IPS-15b (cell line): Measurements from ENCODE around the gene SPINK4.

Source experiments
- H3K27me3 ChIP-seq: one replicate; pipeline ENCODE4 v1.6.1; 2013; ENCODE audit warnings: low read length; ENCODE audit not compliant: control insufficient read depth, insufficient read depth
- H3K36me3 ChIP-seq: one replicate; pipeline ENCODE4 v1.6.1; 2013; ENCODE audit warnings: low read length; ENCODE audit not compliant: control insufficient read depth, insufficient read depth
- H3K4me1 ChIP-seq: one replicate; pipeline ENCODE4 v1.6.1; 2013; ENCODE audit warnings: mild to moderate bottlenecking, low read length; ENCODE audit not compliant: control insufficient read depth, insufficient read depth
- H3K4me3 ChIP-seq: one replicate; pipeline ENCODE4 v1.5.1; 2013; ENCODE audit warnings: low read depth, low read length
- H3K9ac ChIP-seq: one replicate; pipeline ENCODE4 v1.6.1; 2013; ENCODE audit warnings: low read depth, mild to moderate bottlenecking, low read length
- H3K9me3 ChIP-seq: one replicate; pipeline ENCODE4 v1.6.1; 2013; ENCODE audit warnings: mild to moderate bottlenecking, low read length; ENCODE audit not compliant: control insufficient read depth, insufficient read depth

SPINK4 gene

DNA sequence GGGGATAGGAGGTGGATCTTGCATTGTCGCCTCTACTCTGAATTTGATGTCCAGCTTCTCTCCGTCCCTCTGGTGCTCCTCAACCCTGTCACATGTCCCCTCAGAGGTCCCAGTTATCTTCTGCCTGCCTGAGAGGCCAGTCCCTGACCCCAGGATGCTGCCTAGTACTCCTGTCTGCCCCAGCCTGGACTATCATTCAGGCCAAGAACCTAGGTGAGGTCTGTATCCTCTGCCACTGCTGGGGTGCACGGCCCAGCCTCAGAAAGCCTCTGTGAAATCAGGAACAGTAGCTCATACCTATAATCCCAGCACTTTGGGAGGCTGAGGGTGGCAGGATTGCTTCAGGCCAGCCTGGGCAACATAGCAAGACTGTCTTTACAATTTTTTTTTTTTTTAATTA is 8.6 kb downstream of the SPINK4 start:
- Histone ChIP-seq H3K9ac (no peak overlapping the region), H3K9me3 (no peaks in the 10 kb centered on the region), H3K36me3 (peaks cover 9% of the 10 kb centered on the region), H3K27me3 (no peaks in the 10 kb centered on the region), H3K4me1 (no peaks in the 10 kb centered on the region), H3K4me3 (no peak overlapping the region)

DNA sequence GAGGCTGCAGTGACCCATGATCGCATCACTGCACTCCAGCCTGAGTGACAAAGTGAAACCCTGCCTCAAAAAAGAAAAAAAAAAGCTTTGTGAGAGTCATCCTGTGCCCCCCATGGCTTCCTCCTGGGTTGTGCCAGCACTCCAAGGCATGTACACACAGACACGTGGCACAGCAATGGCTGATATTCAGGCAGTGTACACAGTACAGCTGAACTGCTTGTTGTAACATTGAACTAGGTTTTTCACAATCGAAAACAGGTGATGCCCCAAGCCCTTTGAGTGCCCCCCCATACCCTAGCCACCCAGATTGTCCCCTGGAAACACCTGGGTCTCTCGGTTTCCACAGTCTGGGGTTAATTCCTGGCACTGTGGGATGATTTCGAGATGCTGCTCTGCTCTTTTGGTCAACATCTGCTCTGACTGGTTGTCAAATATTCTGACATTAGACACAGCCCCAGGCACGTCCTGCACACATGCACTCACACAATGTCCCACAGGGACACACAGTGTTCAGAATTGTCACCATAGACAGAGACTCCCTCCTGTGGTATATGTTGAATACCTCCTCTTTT is 9.2 kb downstream of the SPINK4 start:
- Histone ChIP-seq H3K9ac (no peak overlapping the region), H3K4me3 (no peak overlapping the region), H3K9me3 (no peaks in the 10 kb centered on the region), H3K36me3 (peaks cover 11% of the 10 kb centered on the region), H3K4me1 (no peaks in the 10 kb centered on the region), H3K27me3 (no peaks in the 10 kb centered on the region)

DNA sequence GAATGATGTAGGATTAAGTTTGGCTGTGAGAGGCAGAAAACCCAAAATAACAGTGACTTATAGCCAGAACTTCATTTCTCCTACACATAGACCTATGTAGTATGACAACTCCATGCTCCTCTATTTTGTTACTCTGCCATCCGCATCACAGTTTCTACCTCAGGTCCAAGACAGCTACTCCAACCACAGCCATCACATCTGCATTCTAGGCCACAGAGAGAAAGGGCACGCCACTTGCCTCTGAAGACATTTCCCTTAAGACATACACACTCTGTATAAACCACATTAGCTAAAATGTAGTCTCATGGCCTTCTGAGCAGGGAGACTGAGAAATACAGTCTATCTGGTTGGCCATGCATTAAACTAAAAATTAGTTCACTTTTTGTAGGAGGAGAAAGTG is 10.0 kb downstream of the SPINK4 start:
- Histone ChIP-seq H3K4me3 (no peak overlapping the region), H3K27me3 (no peaks in the 10 kb centered on the region), H3K36me3 (peaks cover 18% of the 10 kb centered on the region), H3K4me1 (no peaks in the 10 kb centered on the region), H3K9me3 (no peaks in the 10 kb centered on the region), H3K9ac (no peak overlapping the region)

DNA sequence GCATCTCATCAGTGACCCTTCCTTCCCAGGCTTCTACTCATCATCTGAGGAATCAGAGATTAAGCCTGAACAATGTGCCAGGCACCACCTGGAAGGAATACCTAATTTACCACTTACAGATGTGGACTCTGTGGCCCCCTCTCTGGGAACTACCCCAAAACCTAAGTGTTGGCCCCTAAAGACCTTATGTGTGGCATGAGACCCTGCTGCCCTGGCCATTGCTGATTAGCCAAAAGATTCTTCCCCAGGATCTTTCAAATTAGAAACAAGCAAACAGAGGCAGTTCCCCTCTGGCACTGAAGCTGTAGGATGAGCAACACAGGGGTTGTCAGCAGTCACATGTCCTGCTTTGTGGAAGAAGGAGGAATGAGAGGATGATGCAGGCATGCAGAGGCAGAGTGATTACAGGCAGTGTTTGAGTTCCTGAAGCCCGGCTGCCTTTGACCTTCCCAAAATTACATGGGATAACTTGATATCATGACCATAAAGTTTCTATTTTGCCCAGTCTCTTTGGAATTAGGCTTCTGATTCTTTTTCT is 10.6 kb downstream of the SPINK4 start:
- Histone ChIP-seq H3K36me3 (peaks cover 23% of the 10 kb centered on the region), H3K4me1 (no peaks in the 10 kb centered on the region), H3K9me3 (no peaks in the 10 kb centered on the region), H3K9ac (no peak overlapping the region), H3K27me3 (no peaks in the 10 kb centered on the region), H3K4me3 (no peak overlapping the region)

DNA sequence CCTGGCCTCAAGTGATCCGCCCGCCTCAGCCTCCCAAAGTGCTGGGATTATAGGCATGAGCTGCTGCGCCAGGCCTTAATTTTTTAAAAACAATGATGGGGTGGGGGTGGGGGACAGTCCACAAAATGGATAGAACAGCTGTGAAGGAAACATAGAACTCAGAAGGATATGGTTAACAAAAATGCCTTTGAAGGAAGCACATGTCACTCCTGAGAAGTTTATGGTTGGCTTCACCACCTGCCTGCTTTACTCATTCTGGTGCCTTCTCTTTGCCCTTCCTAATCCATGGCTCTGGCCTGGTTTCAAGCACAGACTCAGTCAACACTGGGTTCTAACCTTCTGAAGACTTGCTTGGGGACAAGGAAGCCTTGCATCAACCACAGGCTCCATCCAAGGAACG is 14.2 kb downstream of the SPINK4 start:
- H3K4me3 ChIP-seq: no peak overlapping the region
- no peaks in the 10 kb centered on the region for H3K4me1 ChIP-seq
- no peak overlapping the region for H3K9ac ChIP-seq
- H3K27me3 ChIP-seq: no peaks in the 10 kb centered on the region
- H3K36me3 ChIP-seq: peaks cover 37% of the 10 kb centered on the region
- no peaks in the 10 kb centered on the region for H3K9me3 ChIP-seq

DNA sequence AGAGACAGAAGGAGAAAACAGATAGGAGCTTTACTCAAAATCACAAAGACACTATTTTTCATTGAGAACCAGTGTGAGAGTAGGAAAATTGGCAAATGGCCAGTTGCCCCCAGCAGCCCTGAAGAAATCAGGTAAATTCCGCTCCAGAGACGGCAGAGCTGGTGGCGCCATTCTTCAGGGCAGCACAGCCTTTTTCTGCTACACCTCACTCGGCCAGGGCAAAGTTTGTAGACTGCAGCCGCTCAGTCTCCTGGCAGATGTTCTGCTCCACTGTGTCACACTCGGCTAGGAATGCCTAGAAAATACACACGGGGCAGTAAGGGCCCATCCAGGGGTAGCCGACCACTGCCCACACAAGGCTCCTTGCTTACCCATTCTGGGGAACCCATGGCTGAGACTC is 15.0 kb downstream of the SPINK4 start:
- no peak overlapping the region for H3K4me3 ChIP-seq
- H3K9me3 ChIP-seq: no peaks in the 10 kb centered on the region
- H3K9ac ChIP-seq: no peak overlapping the region
- no peaks in the 10 kb centered on the region for H3K27me3 ChIP-seq
- no peaks in the 10 kb centered on the region for H3K4me1 ChIP-seq
- peaks cover 43% of the 10 kb centered on the region for H3K36me3 ChIP-seq

DNA sequence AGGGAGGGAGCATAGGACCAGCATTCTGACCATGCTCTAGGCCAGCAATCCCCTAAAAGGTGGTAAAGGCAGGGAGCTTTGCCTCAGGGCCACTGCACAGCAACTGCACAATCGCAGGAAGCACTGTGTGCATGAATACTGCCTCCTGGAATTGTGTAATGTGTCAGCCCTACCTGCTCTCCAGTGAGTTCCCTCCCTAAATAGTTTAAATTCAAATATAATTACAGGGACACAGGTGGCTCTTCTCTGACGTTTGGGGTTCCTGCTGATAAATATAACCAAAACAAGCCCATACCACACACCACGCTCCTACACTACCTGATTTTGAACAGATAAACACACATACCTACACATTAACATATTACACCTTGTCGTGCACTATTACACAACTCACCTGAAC is 15.5 kb downstream of the SPINK4 start:
- H3K27me3 ChIP-seq: no peaks in the 10 kb centered on the region
- no peaks in the 10 kb centered on the region for H3K4me1 ChIP-seq
- H3K9me3 ChIP-seq: no peaks in the 10 kb centered on the region
- H3K9ac ChIP-seq: no peak overlapping the region
- H3K36me3 ChIP-seq: peaks cover 45% of the 10 kb centered on the region
- no peak overlapping the region for H3K4me3 ChIP-seq

DNA sequence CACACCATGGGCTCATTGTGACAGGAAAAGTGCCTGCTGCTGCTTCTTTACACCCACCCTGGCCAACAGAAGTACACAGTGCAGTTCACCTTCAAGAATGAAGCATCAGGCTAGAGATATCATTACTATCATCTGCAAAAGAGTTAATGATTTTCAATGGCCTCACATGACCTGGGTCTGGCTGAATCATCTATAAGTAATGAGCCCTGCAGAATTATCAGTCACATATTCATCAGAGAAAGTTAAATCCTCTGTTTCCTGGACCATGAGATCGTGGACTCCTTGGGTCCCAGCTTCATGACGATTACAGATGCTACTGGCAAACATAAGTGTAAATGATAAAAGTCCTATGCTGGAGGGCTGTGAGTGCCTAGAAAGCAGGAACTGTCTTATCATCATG is 16.3 kb downstream of the SPINK4 start:
- H3K36me3 ChIP-seq: peaks cover 50% of the 10 kb centered on the region

DNA sequence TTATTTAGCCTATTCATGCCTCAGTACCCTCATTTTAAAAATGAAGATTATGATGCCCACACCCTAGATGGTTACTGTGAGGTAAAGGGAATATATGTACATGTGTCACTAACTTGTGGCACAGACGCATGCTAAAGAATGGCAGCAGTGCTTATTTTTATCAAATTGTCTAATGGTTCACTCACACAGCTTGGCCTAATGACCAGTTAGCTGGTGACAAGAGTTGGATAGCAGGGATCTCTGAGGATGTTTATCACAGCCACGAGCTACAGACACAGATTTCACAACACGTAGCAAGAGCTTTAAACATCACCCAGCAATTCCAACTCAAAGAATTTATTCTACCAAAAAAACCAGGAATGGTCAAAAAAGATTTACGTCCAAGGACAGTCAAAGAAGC is 17.3 kb downstream of the SPINK4 start:
- Histone ChIP-seq H3K4me1 (no peaks in the 10 kb centered on the region), H3K36me3 (peaks cover 50% of the 10 kb centered on the region), H3K9ac (no peak overlapping the region), H3K4me3 (no peak overlapping the region), H3K27me3 (no peaks in the 10 kb centered on the region), H3K9me3 (no peaks in the 10 kb centered on the region)

More for the DNA sequence above, 16.3 kb downstream of the SPINK4 start:
- Histone ChIP-seq H3K9me3 (no peaks in the 10 kb centered on the region), H3K4me1 (no peaks in the 10 kb centered on the region), H3K4me3 (no peak overlapping the region), H3K27me3 (no peaks in the 10 kb centered on the region), H3K9ac (no peak overlapping the region)

DNA sequence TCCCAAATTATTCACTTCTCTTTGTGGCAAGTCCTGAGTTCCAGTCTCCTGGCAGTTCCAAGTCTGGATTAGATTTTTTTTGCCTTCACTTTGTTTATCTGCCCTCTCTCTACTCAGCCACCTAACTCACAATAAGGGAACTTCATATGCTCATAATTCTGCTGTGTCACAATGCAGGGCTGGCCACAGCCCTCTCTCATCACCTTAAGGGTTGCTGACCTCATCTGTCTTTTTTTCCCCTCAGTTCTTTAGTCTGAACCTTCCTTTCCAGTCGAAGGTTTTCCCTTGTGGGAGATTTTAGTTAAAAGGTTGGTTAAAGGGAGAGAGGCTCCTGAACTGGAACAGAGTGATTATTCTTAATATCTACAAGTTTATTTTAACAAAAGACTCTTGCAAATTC is 20.4 kb downstream of the SPINK4 start:
- Histone ChIP-seq H3K9ac (no peak overlapping the region), H3K36me3 (peaks cover 34% of the 10 kb centered on the region), H3K4me3 (no peak overlapping the region), H3K4me1 (peaks cover under 1% of the 10 kb centered on the region), H3K9me3 (no peaks in the 10 kb centered on the region), H3K27me3 (no peaks in the 10 kb centered on the region)

DNA sequence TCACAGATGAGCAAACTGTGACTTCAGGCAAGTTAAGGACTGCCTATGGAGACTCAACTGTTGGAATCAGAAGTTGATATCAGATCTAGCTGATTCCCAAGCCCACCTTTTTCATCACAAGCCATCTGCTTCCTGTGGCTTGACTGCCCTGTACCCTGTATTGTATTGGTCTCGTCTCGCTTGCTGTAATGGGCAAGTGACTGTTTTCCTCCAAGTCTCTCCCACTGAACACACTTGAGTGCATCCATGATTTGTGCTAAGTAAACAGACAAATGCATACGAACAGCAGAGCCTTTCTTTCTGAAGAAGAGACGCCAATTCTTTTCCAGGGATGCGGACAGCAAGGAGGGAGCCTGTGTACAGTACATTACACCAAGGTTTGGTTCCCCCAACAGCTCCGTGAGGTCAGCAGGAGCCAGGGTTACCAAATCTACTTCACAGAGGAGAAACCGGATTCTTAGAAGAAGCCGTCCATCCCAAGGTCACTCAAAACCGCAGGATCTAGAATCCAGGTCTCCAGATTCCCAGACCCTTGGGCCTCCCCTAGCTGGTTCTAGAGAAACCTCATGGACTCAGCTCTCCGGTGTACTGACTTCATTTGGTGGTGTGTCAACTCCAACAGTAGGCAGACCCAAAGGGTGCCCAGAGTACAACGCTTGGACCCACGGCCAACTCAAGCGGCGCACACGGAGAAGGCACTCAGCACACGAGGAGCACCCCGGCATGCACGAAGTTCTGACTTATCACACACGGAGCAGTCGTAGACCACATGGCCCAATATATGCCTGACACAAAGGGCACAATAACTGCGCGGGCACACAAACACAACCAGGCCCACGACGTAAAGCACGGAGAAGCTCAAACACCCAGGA is 23.4 kb downstream of the SPINK4 start:
- peak overlapping the region; percentile 91 for H3K9ac ChIP-seq

DNA sequence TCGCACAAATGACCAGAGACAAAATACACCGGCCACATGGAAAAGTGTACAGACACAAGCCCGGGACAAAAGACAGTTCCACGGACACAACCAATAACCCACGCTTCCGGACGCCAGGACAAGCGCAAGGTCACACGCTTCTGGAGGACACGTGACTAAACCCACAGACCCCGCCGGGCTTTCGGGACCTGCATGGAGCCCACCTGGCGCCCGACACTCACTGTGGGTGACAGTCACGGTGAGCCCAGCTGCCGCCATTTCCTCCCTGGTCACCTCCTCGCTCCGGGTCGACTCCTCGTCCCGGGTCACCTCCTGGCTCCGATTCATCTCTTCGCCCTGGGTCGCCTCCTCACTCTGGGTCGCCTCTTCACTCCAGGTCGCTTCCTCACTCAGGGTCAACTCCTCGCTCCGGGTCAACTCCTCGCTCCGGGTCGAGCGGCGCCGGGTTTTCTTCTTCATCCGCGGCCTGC is 24.1 kb downstream of the SPINK4 start:
- peak overlapping the region; percentile 90 for H3K4me3 ChIP-seq
- H3K4me1 ChIP-seq: peaks cover 5% of the 10 kb centered on the region
- H3K9ac ChIP-seq: peak overlapping the region; percentile 91
- no peaks in the 10 kb centered on the region for H3K27me3 ChIP-seq
- H3K36me3 ChIP-seq: peaks cover 16% of the 10 kb centered on the region
- no peaks in the 10 kb centered on the region for H3K9me3 ChIP-seq

More for the DNA sequence above, 23.4 kb downstream of the SPINK4 start:
- Histone ChIP-seq H3K27me3 (no peaks in the 10 kb centered on the region), H3K4me3 (peak overlapping the region; percentile 90), H3K4me1 (peaks cover 5% of the 10 kb centered on the region), H3K9me3 (no peaks in the 10 kb centered on the region), H3K36me3 (peaks cover 22% of the 10 kb centered on the region)
